ENCODE results near the gene SYT14.
"Not testable (repeated sequence)": the region's sequence is repeated elsewhere in the genome, so short reads cannot be mapped to it uniquely, and the experiment has no call there.

Gene SYT14

GRCh38 chr1:210024996-210025395 is 87.0 kb downstream of the SYT14 start:
- in situ Hi-C loops (cut with MboI; ENCODE audit: low sequenced_read_pairs) = no loop called here

DNA sequence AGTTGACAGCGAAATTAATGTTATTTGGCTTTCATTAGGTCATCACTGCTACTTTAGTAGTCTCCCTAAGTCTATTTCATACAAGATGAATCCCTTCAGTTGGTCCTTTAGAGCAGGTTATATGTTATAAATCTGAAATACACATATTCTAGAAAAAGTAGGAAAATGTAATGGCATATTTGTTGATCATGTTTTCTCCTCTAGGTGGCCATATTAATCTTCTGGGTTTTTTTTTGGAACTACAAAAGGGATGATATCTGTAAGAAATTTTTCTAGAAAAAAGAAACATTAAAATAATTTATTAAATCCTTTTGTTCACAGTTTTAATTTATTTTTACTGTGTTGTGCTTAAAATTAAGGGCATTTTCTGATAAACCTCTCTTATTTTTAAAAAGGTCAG is 87.9 kb downstream of the SYT14 start:
- in situ Hi-C loops (cut with MboI; ENCODE audit: low sequenced_read_pairs) = no loop called here

GRCh38 chr1:210027994-210028393 is 90.0 kb downstream of the SYT14 start:
- in situ Hi-C loops (cut with MboI; ENCODE audit: low sequenced_read_pairs) = no loop called here

DNA sequence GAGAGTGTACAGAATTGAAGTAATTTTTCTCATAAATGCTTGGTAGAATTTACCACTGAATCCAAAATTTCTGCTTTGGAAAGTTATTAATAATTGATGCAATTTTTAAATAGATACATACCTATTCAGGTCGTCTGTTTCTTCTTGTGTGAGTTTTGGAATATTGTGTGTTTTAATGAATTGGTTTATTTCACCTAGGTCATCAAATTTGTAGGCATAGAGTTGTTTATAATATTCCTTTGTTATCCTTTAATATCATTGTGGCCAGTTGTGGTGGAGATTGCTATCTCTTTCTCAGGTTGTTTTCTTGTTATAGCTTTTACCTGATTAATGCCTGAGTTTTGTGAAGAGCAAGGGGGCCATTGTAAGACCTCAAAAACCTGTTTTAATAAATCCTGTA is 93.5 kb downstream of the SYT14 start:
- in situ Hi-C loops (cut with MboI; ENCODE audit: low sequenced_read_pairs) = no loop called here

GRCh38 chr1:210043058-210043457 is 105.0 kb downstream of the SYT14 start:
- in situ Hi-C loops (cut with MboI; ENCODE audit: low sequenced_read_pairs) = no loop called here

GRCh38 chr1:210049616-210050015 is 111.6 kb downstream of the SYT14 start:
- in situ Hi-C loops (cut with MboI; ENCODE audit: low sequenced_read_pairs) = no loop called here

GRCh38 chr1:210050491-210050890 is 112.5 kb downstream of the SYT14 start:
- in situ Hi-C loops (cut with MboI; ENCODE audit: low sequenced_read_pairs) = not testable (repeated sequence)

DNA sequence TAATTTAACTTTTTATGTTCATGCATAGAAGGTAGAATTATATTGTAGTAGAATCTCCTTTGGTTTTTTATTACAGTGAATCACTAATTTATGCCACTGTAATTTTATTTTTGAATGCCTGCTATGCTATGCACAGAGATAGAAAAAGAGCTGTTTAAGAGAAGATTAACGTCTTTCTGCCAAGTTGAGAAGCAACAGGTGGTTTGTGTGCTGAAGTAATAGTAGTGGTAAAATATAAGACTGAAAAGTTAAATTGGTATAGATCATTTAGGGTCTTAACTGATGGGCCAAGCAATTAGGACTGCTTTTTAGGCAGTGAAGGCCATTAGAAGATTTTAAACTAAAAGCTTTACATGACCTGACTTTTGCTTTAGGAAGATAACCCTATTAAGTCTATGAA is 115.1 kb downstream of the SYT14 start:
- in situ Hi-C loops (cut with MboI; ENCODE audit: low sequenced_read_pairs) = no loop called here

DNA sequence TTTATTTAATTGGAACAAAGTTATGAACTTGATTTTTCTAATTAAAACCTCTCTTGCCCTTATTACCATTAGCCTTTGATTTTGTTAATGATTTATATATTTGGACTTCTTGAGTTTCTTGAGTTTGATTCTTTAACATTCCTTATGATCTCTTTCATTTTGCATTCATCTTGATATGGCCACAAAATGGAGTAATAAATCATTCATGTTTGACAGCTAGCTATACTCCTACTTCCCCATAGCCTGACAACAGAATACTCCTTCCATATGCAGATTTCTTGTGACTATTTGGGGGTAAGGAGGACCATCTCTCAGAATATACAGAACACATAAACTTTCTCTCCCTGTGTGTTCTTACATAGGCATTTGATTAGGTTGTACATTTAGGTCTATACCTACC is 119.6 kb downstream of the SYT14 start:
- in situ Hi-C loops (cut with MboI; ENCODE audit: low sequenced_read_pairs) = no loop called here

GRCh38 chr1:210061992-210062391 is 124.0 kb downstream of the SYT14 start:
- in situ Hi-C loops (cut with MboI; ENCODE audit: low sequenced_read_pairs) = no loop called here

- in situ Hi-C loops (cut with MboI; ENCODE audit: low sequenced_read_pairs) = no loop called here
Measured at GRCh38 chr1:210070531-210070930, 132.5 kb downstream of the SYT14 start.

DNA sequence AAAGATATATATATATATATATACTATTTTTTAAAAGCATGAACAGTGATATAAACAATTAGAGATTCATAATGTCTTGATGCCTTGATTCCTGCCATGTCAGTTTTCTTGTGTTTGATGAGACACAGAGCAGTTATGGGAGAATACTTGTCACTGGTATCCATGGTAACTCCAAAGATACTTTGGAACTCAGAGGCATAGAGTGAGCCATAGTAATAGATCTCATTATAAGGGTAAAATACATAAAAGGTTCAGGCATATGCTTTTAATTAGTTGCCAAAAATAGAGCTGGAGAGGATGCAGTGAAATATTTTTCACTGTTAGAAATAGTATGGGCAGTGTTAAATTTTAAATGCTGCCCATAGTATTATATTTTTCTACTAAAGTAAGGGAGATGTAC is 134.1 kb downstream of the SYT14 start:
- in situ Hi-C loops (cut with MboI; ENCODE audit: low sequenced_read_pairs) = no loop called here

DNA sequence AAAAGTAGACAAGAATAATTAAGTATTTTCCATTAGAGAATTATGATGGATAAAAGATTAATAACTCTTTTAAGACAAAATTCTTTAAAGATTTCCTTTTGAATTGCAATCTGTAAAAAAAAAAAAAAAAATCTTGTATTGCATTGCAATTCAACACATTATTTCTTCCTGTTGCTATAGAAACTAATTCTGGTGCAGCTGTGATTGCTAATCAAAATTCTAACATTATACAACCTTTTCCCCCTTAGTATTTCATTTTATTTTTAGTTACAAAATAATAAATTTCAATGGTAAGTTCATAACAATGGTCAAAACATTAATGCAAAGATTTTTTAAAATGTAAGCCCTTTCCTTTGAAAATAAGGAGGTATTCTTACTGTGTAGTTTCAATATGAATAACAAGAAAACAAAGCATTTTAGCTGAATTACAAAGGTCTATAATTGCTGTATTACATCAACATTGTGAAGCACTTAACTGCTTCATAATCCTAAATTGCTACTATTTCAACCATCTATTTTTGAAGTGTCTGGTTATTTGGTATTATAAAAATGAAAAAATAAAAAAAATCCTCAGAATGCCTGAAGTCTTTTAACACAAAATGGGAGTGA is 135.0 kb downstream of the SYT14 start:
- in situ Hi-C loops (cut with MboI; ENCODE audit: low sequenced_read_pairs) = no loop called here

DNA sequence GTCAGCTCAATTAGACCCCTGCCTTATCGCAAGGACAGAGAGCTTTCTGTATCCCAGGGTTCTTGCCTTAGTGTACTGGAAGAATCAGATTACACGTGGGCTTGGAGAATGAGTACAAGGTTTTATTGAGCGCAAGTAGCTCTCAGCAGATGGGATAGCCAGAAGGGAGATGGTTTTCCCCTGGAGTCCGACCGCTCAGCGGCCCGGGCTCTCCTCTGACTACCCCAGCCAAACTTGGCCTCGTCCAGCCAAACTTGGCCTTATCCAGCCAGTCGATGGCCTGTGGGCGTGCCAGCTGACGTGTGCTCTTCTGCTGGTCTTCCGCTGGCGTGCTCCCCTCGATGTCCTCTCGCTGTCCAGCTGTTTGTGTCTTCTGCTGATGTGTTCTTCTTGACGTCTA is 136.9 kb downstream of the SYT14 start:
- in situ Hi-C loops (cut with MboI; ENCODE audit: low sequenced_read_pairs) = no loop called here

DNA sequence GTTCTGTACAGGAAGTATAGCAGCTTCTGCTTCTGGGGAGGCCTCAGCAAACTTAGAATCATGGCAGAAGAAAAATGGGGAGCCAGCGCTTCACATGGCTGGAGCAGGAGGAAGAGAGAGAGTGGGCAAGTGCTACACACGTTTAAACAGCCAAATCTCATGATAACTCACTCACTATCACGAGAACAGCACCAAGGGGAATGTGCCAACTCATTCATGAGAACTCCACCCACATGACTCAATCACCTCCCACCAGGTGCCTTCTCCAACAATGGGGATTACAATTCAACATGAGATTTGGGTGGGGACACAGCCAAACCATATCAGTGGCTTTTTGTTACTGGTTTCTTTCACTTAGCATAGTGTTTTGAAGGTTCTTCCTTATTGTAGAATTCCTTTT is 138.6 kb downstream of the SYT14 start:
- in situ Hi-C loops (cut with MboI; ENCODE audit: low sequenced_read_pairs) = no loop called here

- in situ Hi-C loops (cut with MboI; ENCODE audit: low sequenced_read_pairs) = no loop called here
Measured at GRCh38 chr1:210081494-210081893, 143.5 kb downstream of the SYT14 start.

GRCh38 chr1:210085359-210085758 is 147.3 kb downstream of the SYT14 start:
- in situ Hi-C loops (cut with MboI; ENCODE audit: low sequenced_read_pairs) = no loop called here

GRCh38 chr1:210087058-210087457 is 149.0 kb downstream of the SYT14 start:
- in situ Hi-C loops (cut with MboI; ENCODE audit: low sequenced_read_pairs) = no loop called here

- in situ Hi-C loops (cut with MboI; ENCODE audit: low sequenced_read_pairs) = no loop called here
Measured at GRCh38 chr1:210089855-210090254, 151.8 kb downstream of the SYT14 start.

DNA sequence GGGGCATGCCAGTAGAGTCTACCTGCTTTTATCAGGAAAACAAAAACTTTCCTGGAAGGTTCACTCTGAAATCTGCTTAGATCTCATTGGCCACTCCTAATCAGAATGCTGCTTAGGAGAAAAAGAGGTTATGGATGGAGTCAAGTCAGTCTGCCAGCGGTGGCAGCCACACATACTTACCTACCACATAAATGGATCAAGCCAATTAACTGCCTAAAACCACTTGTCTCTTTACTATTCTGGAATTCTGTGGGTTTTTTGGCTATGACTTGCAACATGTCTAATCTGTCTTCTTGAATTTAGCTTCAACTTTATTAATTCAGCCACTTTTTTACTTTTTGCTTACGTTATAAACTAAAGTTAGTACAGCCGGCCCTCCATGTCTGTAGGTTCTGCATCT is 154.3 kb downstream of the SYT14 start:
- in situ Hi-C loops (cut with MboI; ENCODE audit: low sequenced_read_pairs) = no loop called here

GRCh38 chr1:210093461-210093860 is 155.4 kb downstream of the SYT14 start:
- in situ Hi-C loops (cut with MboI; ENCODE audit: low sequenced_read_pairs) = no loop called here

DNA sequence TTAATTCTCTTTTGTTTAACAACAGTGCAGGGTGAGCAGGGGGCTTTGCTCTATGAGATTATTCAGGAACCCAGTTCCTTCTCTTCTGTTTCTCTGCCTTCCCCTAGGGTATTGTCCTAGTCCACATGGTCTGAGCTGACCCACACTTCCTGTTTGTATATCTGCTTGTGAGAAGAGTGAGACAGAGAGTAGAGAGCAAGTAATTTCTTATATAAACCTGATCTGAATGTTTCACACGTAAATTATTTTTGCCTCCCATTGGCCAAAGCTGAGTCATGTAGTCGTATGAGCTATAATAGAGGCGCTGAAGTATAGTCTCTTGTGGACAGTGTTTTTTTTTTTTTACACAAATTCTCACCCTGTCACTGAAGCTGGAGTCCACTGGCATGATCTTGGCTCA is 160.3 kb downstream of the SYT14 start:
- in situ Hi-C loops (cut with MboI; ENCODE audit: low sequenced_read_pairs) = no loop called here

- in situ Hi-C loops (cut with MboI; ENCODE audit: low sequenced_read_pairs) = no loop called here
Measured at GRCh38 chr1:210099921-210100320, 161.9 kb downstream of the SYT14 start.
